Trophoblast cell (in vitro differentiated cells and primary cell): ENCODE measurements around the gene ISM1.

Source experiments
- DNase-seq, 2 donors: peaks; one replicate each; pipeline ENCODE4 v3.0.0-alpha.2; 2016
- H2AFZ ChIP-seq: 2 replicates; pipeline ENCODE4 v1.6.1; 2013; ENCODE audit warnings: low read length, moderate library complexity, mild to moderate bottlenecking; ENCODE audit not compliant: insufficient read depth, poor library complexity
- H2AK5ac ChIP-seq: 2 replicates; pipeline ENCODE4 v1.6.1; 2013; ENCODE audit warnings: mild to moderate bottlenecking, low read length
- H2BK120ac ChIP-seq: 2 replicates; pipeline ENCODE4 v1.6.1; 2013; ENCODE audit warnings: low read length, mild to moderate bottlenecking, moderate library complexity; ENCODE audit not compliant: insufficient read depth, poor library complexity
- H2BK12ac ChIP-seq: 2 replicates; pipeline ENCODE4 v1.6.1; 2013; ENCODE audit warnings: mild to moderate bottlenecking, low read length, moderate library complexity
- H2BK5ac ChIP-seq: 2 replicates; pipeline ENCODE4 v1.6.1; 2013; ENCODE audit warnings: low read length, low read depth, moderate library complexity, mild to moderate bottlenecking; ENCODE audit not compliant: poor library complexity
- H3K14ac ChIP-seq: 2 replicates; pipeline ENCODE4 v1.6.1; 2013; ENCODE audit warnings: mild to moderate bottlenecking, low read length
- H3K18ac ChIP-seq: 2 replicates; pipeline ENCODE4 v1.6.1; 2013; ENCODE audit warnings: mild to moderate bottlenecking, low read length
- H3K23ac ChIP-seq: 2 replicates; pipeline ENCODE4 v1.6.1; 2013; ENCODE audit warnings: low read length
- H3K27ac ChIP-seq: 2 replicates; pipeline ENCODE4 v1.5.1; 2013; ENCODE audit warnings: low read depth, mild to moderate bottlenecking, inconsistent platforms, low read length, moderate library complexity
- H3K27me3 ChIP-seq: 2 replicates; pipeline ENCODE4 v1.6.1; 2013; ENCODE audit warnings: inconsistent platforms, mild to moderate bottlenecking, low read length, moderate library complexity; ENCODE audit not compliant: insufficient read depth
- H3K36me3 ChIP-seq, 2 experiments: 1 replicate in 1 of 2; 2 replicates in 1 of 2; pipeline ENCODE4 v1.6.1; 2013; ENCODE audit warnings: low read length in 2 of 2, mild to moderate bottlenecking in 2 of 2, moderate library complexity in 1 of 2; ENCODE audit not compliant: insufficient read depth in 2 of 2, control insufficient read depth in 1 of 2
- H3K4ac ChIP-seq: 2 replicates; pipeline ENCODE4 v1.6.1; 2013; ENCODE audit warnings: low read depth, mild to moderate bottlenecking, low read length, moderate library complexity
- H3K4me1 ChIP-seq, 2 experiments: 1 replicate in 1 of 2; 2 replicates in 1 of 2; pipeline ENCODE4 v1.6.1; 2013; ENCODE audit warnings: low read length in 2 of 2, mild to moderate bottlenecking in 2 of 2, moderate library complexity in 1 of 2; ENCODE audit not compliant: insufficient read depth in 2 of 2, control insufficient read depth in 1 of 2
- H3K4me2 ChIP-seq: 2 replicates; pipeline ENCODE4 v1.6.1; 2013; ENCODE audit warnings: inconsistent platforms, mild to moderate bottlenecking, low read length, moderate library complexity
- H3K4me3 ChIP-seq: 2 replicates; pipeline ENCODE4 v1.5.1; 2013; ENCODE audit warnings: mild to moderate bottlenecking, low read depth, low read length, inconsistent platforms
- H3K79me1 ChIP-seq: one replicate; pipeline ENCODE4 v1.6.1; 2013; ENCODE audit warnings: low read length
- H3K79me2 ChIP-seq: 2 replicates; pipeline ENCODE4 v1.6.1; 2013; ENCODE audit warnings: low read length, mild to moderate bottlenecking; ENCODE audit not compliant: control insufficient read depth, insufficient read depth, poor library complexity
- H3K9ac ChIP-seq: 2 replicates; pipeline ENCODE4 v1.6.1; 2013; ENCODE audit warnings: mild to moderate bottlenecking, low read length
- H3K9me3 ChIP-seq: 2 replicates; pipeline ENCODE4 v1.6.1; 2013; ENCODE audit warnings: low read depth, mild to moderate bottlenecking, control low read depth, inconsistent platforms, low read length; ENCODE audit not compliant: insufficient read depth
- H4K12ac ChIP-seq: 2 replicates; pipeline ENCODE4 v1.6.1; 2013; ENCODE audit warnings: low read depth, mild to moderate bottlenecking, low read length, moderate library complexity
- H4K8ac ChIP-seq: 2 replicates; pipeline ENCODE4 v1.6.1; 2013; ENCODE audit warnings: low read depth, mild to moderate bottlenecking, low read length, moderate library complexity
- H4K91ac ChIP-seq: one replicate; pipeline ENCODE4 v1.6.1; 2013; ENCODE audit warnings: low read depth, mild to moderate bottlenecking, low read length, moderate library complexity
- WGBS: extraction: QIAGEN DNeasy Blood & Tissue Kit; methylation state at CpG from one replicate; pipeline ENCODE4 v1.1.7; 2013; ENCODE audit warnings: missing lambda C conversion rate; ENCODE audit not compliant: insufficient read length, insufficient coverage; ENCODE audit errors: extremely low coverage; 5-methylcytosine and 5-hydroxymethylcytosine counted together

ISM1 gene

DNA sequence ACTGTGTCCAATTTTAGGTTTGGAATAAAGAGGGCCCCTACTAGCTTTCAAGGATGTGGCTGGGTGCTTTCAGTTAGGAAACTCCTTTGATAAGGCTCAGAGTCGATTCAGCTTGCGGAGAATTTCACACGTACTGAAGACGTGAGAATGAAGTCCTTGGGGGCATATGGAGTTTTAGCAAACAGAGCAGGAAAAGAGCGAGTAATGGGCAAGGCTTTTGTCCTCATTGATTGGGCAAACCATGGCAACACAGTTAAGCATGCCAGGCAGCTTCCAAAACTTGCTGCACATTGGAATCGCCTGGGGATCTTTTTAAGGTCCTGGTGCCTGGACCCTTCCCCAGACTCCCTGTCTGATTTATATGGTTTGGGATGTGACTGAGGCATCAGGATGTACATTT, 29.2 kb downstream of the ISM1 start:
- no CpG with 5 or more reads among the region's 6 CpGs for WGBS
- H3K36me3 ChIP-seq: no peaks in the 10 kb centered on the region
- no peak overlapping the region for H2BK120ac ChIP-seq

DNA sequence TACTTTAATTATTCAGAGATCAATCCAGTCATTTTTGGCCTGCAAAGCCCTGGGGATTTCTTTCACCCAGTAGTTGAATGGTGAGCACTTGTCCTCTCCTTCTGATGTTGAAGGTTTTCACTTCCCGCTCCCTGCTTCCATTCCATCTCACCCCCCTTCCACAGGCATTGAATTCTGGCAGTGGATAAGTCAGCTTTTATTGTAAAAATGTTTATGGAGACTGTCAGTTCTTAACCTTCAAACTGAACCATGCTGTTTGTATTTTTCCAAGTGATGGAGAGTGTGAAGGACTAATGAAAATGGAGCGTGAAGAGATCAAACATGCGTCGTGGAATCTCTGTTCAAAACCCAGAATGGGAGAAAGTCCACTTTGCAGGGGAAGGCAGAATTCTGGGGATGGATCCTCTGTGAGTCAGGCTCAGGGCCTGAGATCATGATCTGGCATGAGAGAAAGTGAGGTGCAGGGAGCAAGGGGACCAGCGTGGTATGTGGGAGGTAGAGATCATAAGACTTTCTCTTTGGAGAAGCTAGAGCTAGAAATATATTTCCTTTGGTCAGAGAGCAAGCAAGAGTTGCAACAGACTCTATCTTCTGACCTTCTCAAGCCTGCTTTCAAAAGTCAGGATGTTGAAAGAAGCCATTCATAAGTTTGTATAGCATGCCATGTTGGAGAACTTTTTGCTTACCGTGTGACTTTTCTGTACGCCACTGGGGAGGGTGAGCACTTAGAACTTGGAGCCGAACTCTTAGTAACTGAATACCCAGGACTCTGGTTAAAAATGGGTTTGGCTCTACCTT, 30.2 kb downstream of the ISM1 start:
- no peak overlapping the region for H4K8ac ChIP-seq
- peaks cover 0 to 3% of the 10 kb centered on the region in 2 experiments for H3K4me1 ChIP-seq
- H3K27ac ChIP-seq: no peak overlapping the region
- H3K18ac ChIP-seq: no peak overlapping the region
- H4K12ac ChIP-seq: no peak overlapping the region
- H2BK120ac ChIP-seq: no peak overlapping the region
- H3K36me3 ChIP-seq: no peaks in the 10 kb centered on the region
- H2AFZ ChIP-seq: no peak overlapping the region
- no CpG with 5 or more reads among the region's 8 CpGs for WGBS
- no peaks in the 10 kb centered on the region for H3K79me2 ChIP-seq
- no peak overlapping the region for H2AK5ac ChIP-seq
- peaks cover 2% of the 10 kb centered on the region for H3K9me3 ChIP-seq
- no peaks in the 10 kb centered on the region for H3K79me1 ChIP-seq
- H3K4me2 ChIP-seq: no peak overlapping the region
- H3K23ac ChIP-seq: no peak overlapping the region
- no peak overlapping the region for H3K4ac ChIP-seq
- H3K4me3 ChIP-seq: no peak overlapping the region
- no peaks in the 10 kb centered on the region for H3K27me3 ChIP-seq
- no peak overlapping the region for H3K9ac ChIP-seq
- no peak overlapping the region for H2BK12ac ChIP-seq
- H3K14ac ChIP-seq: no peak overlapping the region
- H2BK5ac ChIP-seq: no peak overlapping the region
- no peak overlapping the region for H4K91ac ChIP-seq
- DNase-seq: no peak

More for the DNA sequence above, 29.2 kb downstream of the ISM1 start:
- no peak overlapping the region for H4K8ac ChIP-seq
- peaks cover 2% of the 10 kb centered on the region for H3K9me3 ChIP-seq
- H3K4me1 ChIP-seq: peaks cover 0 to 3% of the 10 kb centered on the region in 2 experiments
- no peak overlapping the region for H2BK5ac ChIP-seq
- no peak overlapping the region for H2BK12ac ChIP-seq
- H3K27ac ChIP-seq: no peak overlapping the region
- H2AFZ ChIP-seq: no peak overlapping the region
- H3K79me1 ChIP-seq: no peaks in the 10 kb centered on the region
- H4K91ac ChIP-seq: no peak overlapping the region
- H3K14ac ChIP-seq: no peak overlapping the region
- H3K4ac ChIP-seq: no peak overlapping the region
- no peak overlapping the region for H2AK5ac ChIP-seq
- no peak for DNase-seq
- H3K27me3 ChIP-seq: no peaks in the 10 kb centered on the region
- H3K79me2 ChIP-seq: no peaks in the 10 kb centered on the region
- no peak overlapping the region for H4K12ac ChIP-seq
- H3K4me2 ChIP-seq: no peak overlapping the region
- H3K4me3 ChIP-seq: no peak overlapping the region
- H3K18ac ChIP-seq: no peak overlapping the region
- no peak overlapping the region for H3K9ac ChIP-seq
- no peak overlapping the region for H3K23ac ChIP-seq

DNA sequence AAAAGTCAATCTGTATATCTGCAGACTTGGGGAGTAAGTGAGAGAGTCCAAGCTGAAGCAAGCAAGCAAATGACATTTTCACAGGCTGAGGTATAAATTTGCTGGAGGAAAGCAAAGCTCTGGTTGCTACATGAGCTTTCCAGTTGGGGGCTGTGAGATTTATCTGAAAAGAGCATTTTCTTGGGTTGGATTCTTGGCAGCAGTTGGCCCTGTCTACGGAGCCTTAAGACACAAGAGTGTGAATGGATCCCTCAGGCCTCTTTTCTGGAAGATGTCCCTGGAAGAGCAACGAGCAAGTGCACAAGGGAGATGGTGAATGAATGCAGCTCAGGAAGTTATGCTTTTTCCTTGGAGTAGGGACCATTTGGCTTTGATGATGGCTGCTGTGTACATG, 30.8 kb downstream of the ISM1 start:
- no CpG with 5 or more reads among the region's 2 CpGs for WGBS
- Histone ChIP-seq H3K18ac (no peak overlapping the region), H3K9ac (no peak overlapping the region), H4K12ac (no peak overlapping the region), H2AK5ac (no peak overlapping the region), H3K79me2 (no peaks in the 10 kb centered on the region), H3K23ac (no peak overlapping the region), H3K4ac (no peak overlapping the region), H3K4me1 (peaks cover 0 to 3% of the 10 kb centered on the region in 2 experiments), H4K8ac (no peak overlapping the region), H3K4me3 (no peak overlapping the region), H3K14ac (no peak overlapping the region), H2BK12ac (no peak overlapping the region), H3K27me3 (no peaks in the 10 kb centered on the region), H3K9me3 (peaks cover 2% of the 10 kb centered on the region), H4K91ac (no peak overlapping the region), H2BK5ac (no peak overlapping the region), H3K79me1 (no peaks in the 10 kb centered on the region), H3K36me3 (no peaks in the 10 kb centered on the region), H3K27ac (no peak overlapping the region), H2BK120ac (no peak overlapping the region), H2AFZ (no peak overlapping the region), H3K4me2 (no peak overlapping the region)
- DNase-seq: no peak

DNA sequence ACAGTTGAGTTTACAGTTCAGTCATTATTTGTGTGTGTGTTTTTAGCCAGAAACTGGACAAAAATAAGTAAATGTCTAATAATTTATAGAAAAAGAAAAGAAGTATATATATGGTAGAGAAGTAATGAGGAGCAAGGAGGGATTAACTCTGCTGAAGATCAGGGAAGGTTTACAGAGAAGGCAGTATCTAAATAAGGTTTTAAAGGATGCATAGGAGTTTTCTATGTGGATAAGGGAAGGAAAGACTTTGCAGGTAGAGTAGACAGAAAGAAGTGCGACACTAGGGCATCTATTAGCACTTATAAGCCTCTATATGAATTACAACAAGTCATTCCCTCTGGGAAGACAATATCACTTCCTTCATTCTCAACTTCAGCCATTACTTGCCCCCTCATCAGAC, 34.3 kb downstream of the ISM1 start:
- no peak overlapping the region for H4K91ac ChIP-seq
- H3K9ac ChIP-seq: no peak overlapping the region
- no peaks in the 10 kb centered on the region for H3K9me3 ChIP-seq
- H2AK5ac ChIP-seq: no peak overlapping the region
- no peak overlapping the region for H2AFZ ChIP-seq
- H3K4me2 ChIP-seq: no peak overlapping the region
- H3K4me3 ChIP-seq: no peak overlapping the region
- H2BK12ac ChIP-seq: no peak overlapping the region
- H3K14ac ChIP-seq: no peak overlapping the region
- no peak overlapping the region for H2BK5ac ChIP-seq
- no peaks in the 10 kb centered on the region for H3K79me1 ChIP-seq
- no peaks in the 10 kb centered on the region for H3K4me1 ChIP-seq
- no peak overlapping the region for H2BK120ac ChIP-seq
- no peak for DNase-seq
- H3K27me3 ChIP-seq: no peaks in the 10 kb centered on the region
- no peak overlapping the region for H3K18ac ChIP-seq
- H3K23ac ChIP-seq: no peak overlapping the region
- no peak overlapping the region for H4K8ac ChIP-seq
- no peaks in the 10 kb centered on the region for H3K36me3 ChIP-seq
- no CpG with 5 or more reads among the region's 1 CpG for WGBS
- H3K27ac ChIP-seq: no peak overlapping the region
- no peaks in the 10 kb centered on the region for H3K79me2 ChIP-seq
- no peak overlapping the region for H3K4ac ChIP-seq
- no peak overlapping the region for H4K12ac ChIP-seq
